OCI-LY7 (cell line): ENCODE measurements around the gene SORCS1.

Experiments
- EZH2phosphoT487 ChIP-seq: fragments of 200-600 bp; sonication (generic); IDR thresholded peaks from 2 replicates; pipeline ENCODE4 v1.6.1; 2018; ENCODE audit warnings: low read depth, borderline replicate concordance, mild to moderate bottlenecking, mixed run types, antibody characterized with exemption, low read length, moderate library complexity, mixed read lengths
- TF ChIP-seq, protein P1 (sequence below): fragments of 200-600 bp; sonication (generic); conservative IDR thresholded peaks from 2 replicates; pipeline ENCODE4 v1.5.1; 2014; ENCODE audit warnings: mild to moderate bottlenecking, antibody characterized with exemption, low read length, moderate library complexity, mixed read lengths

DNA sequence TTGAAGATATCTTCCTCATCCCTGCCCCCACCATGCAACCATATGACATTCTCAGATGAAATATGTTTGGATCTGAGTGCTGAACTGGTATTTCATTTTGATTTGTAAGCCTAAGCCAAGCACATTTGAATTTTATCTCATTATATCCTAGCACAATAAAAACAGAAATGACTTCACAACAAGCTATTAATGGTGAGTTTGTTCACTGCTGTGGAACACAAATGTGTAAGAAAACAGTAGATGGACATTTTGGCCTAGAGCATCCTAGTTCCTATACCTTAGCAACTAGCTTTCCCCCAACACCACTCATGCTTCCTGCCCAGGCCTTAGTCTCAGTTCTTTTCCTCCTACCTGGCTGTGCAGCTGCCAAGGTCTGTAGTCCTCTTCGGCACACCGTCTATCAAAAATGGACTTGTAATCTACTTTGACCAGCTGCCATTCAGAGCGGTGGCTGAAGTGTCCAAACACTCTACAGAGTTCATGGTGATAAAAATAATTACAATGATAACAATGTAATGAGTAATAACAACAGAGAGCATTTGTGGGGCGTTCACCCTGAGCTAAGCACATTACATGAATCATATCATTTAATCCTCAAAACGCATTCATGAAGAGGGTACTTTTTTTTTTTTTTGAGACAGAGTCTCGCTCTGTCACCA lies 491.9 kb downstream of the SORCS1 start:
- TF ChIP-seq, protein P1, sequence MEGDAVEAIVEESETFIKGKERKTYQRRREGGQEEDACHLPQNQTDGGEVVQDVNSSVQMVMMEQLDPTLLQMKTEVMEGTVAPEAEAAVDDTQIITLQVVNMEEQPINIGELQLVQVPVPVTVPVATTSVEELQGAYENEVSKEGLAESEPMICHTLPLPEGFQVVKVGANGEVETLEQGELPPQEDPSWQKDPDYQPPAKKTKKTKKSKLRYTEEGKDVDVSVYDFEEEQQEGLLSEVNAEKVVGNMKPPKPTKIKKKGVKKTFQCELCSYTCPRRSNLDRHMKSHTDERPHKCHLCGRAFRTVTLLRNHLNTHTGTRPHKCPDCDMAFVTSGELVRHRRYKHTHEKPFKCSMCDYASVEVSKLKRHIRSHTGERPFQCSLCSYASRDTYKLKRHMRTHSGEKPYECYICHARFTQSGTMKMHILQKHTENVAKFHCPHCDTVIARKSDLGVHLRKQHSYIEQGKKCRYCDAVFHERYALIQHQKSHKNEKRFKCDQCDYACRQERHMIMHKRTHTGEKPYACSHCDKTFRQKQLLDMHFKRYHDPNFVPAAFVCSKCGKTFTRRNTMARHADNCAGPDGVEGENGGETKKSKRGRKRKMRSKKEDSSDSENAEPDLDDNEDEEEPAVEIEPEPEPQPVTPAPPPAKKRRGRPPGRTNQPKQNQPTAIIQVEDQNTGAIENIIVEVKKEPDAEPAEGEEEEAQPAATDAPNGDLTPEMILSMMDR: no peak
- no peak for TF ChIP-seq EZH2phosphoT487
